HL-60 (cell line): ENCODE data around the gene ACCSL.

ENCODE experiments used
- GABPA ChIP-seq: IDR thresholded peaks from 2 replicates; pipeline ENCODE4 v1.6.1; 2012; ENCODE audit warnings: low read depth
- TF ChIP-seq, protein P1 (sequence below): IDR thresholded peaks from one replicate; pipeline ENCODE4 v1.5.1; 2011; ENCODE audit warnings: low read length, control low read depth, inconsistent platforms; ENCODE audit not compliant: insufficient read depth

DNA sequence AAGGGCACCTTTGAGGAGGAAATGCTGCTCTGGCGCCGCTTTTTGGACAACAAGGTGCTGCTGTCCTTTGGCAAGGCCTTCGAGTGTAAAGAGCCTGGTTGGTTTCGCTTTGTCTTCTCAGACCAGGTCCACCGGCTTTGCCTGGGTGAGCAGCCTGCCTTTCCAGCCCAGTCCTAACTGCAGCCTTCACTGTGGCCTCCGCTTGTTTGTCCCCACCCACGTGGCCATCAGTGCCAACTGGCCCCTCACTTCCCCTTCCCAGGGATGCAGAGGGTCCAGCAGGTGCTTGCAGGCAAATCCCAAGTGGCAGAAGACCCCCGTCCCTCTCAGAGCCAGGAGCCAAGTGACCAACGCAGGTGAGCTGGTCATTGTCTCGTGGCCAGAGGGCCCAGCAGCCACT lies 35.7 kb downstream of the ACCSL start:
- TF ChIP-seq, protein P1, sequence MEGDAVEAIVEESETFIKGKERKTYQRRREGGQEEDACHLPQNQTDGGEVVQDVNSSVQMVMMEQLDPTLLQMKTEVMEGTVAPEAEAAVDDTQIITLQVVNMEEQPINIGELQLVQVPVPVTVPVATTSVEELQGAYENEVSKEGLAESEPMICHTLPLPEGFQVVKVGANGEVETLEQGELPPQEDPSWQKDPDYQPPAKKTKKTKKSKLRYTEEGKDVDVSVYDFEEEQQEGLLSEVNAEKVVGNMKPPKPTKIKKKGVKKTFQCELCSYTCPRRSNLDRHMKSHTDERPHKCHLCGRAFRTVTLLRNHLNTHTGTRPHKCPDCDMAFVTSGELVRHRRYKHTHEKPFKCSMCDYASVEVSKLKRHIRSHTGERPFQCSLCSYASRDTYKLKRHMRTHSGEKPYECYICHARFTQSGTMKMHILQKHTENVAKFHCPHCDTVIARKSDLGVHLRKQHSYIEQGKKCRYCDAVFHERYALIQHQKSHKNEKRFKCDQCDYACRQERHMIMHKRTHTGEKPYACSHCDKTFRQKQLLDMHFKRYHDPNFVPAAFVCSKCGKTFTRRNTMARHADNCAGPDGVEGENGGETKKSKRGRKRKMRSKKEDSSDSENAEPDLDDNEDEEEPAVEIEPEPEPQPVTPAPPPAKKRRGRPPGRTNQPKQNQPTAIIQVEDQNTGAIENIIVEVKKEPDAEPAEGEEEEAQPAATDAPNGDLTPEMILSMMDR = no peak
- no peak for TF ChIP-seq GABPA
